SK-N-MC (cell line): ENCODE data around the gene CAPG.

ENCODE experiments used
- DNase-seq: peaks from one replicate; pipeline ENCODE4 v3.0.0-alpha.2; 2011; ENCODE audit warnings: low read depth, low spot score
- H3K27ac ChIP-seq: fragments of 200-600 bp; sonication (generic); 2 replicates; pipeline ENCODE4 v1.5.1; 2016; ENCODE audit warnings: mixed run types
- H3K36me3 ChIP-seq: fragments of 200-600 bp; sonication (generic); 2 replicates; pipeline ENCODE4 v1.6.1; 2017; ENCODE audit warnings: antibody characterized with exemption, low read length, mixed read lengths; ENCODE audit not compliant: insufficient read depth
- H3K4me3 ChIP-seq: fragments of 200-600 bp; sonication (generic); 2 replicates; pipeline ENCODE4 v1.5.1; 2016
- H3K9ac ChIP-seq: fragments of 200-600 bp; sonication (generic); 2 replicates; pipeline ENCODE4 v1.8.0; 2017; ENCODE audit warnings: mixed run types, mixed read lengths; ENCODE audit not compliant: insufficient read length
- H3K9me3 ChIP-seq: fragments of 200-600 bp; sonication (generic); 2 replicates; pipeline ENCODE4 v1.6.1; 2017; ENCODE audit warnings: low read depth, mild to moderate bottlenecking, antibody characterized with exemption, low read length, moderate library complexity, mixed read lengths
- EZH2 ChIP-seq: fragments of 200-600 bp; sonication (generic); IDR thresholded peaks from one replicate; pipeline ENCODE4 v1.6.1; 2017; ENCODE audit warnings: antibody characterized with exemption
- FOXP2 ChIP-seq: optimal IDR thresholded peaks from 2 replicates; pipeline ENCODE3; 2011; ENCODE audit warnings: mild to moderate bottlenecking, moderate library complexity; ENCODE audit not compliant: insufficient read depth; ENCODE audit errors: extremely low read length, control extremely low read depth
- POLR2AphosphoS5 ChIP-seq: IDR thresholded peaks from 2 replicates; pipeline ENCODE4 v1.6.1; 2012; ENCODE audit warnings: mild to moderate bottlenecking, low read depth, low read length, borderline replicate concordance

The CAPG gene

DNA sequence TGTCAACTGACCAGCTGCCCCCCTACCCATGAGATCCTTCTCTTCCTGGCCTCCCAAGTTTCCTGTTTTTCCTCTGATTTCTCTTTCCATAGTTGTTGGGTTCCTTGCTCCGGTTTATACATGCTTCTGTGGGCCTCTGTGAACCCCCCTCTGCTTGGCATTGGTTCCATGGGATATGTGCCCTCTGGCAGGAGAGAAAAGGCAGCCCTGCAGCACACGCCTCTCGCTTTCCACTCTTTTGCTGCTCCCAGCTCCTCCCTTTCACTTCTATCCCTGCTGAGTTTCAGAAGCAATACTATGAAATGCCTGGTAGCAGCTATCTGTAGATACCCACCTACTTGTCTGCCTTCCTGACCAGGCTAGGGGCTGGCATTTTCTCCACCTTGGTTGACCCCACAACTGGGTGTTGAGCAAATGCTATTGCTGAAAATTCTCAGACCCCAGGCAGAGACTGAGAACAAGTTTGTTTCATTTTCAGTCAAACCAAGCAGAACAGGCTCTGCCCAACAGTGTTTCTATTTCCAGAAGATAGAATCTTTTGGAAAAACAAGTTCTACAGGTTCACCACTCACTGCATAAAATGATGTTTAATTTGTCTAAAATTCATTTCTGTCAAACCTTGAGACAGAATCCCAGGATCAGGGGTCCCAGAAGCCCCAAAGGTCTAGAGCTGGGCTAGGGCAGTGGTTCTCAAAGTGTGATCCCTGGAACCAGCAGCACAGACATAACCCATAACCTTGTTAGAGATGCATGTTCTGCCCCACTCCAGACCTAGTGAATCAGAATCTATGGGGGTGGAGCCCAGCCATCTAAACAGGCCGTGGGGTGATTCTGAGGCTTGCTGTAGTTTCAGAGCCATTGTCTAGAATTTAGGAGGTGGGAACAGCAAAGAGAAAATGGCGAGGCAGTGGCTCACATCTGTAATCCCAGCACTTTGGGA lies 13.4 kb downstream of the CAPG start:
- Histone ChIP-seq H3K36me3 (no peaks in the 10 kb centered on the region), H3K9ac (no peak overlapping the region), H3K27ac (no peak overlapping the region), H3K9me3 (no peaks in the 10 kb centered on the region), H3K4me3 (no peak overlapping the region)
- no peak for TF ChIP-seq POLR2AphosphoS5
- TF ChIP-seq EZH2: no peak
- TF ChIP-seq FOXP2: no peak
- no peak for DNase-seq

- H3K27ac ChIP-seq: no peak overlapping the region
- no peak overlapping the region for H3K4me3 ChIP-seq
- TF ChIP-seq EZH2: no peak
- no peak for TF ChIP-seq POLR2AphosphoS5
- TF ChIP-seq FOXP2: no peak
- H3K36me3 ChIP-seq: no peaks in the 10 kb centered on the region
- H3K9ac ChIP-seq: no peak overlapping the region
- H3K9me3 ChIP-seq: no peaks in the 10 kb centered on the region
- DNase-seq: no peak
Measured at GRCh38 chr2:85395912-85396475, 14.2 kb downstream of the CAPG start.

- no peak overlapping the region for H3K27ac ChIP-seq
- no peak overlapping the region for H3K9ac ChIP-seq
- no peak overlapping the region for H3K4me3 ChIP-seq
- H3K9me3 ChIP-seq: no peaks in the 10 kb centered on the region
- H3K36me3 ChIP-seq: no peaks in the 10 kb centered on the region
- TF ChIP-seq EZH2 (no peak), FOXP2 (no peak), POLR2AphosphoS5 (no peak)
- DNase-seq: no peak
Measured at GRCh38 chr2:85394976-85395375, 15.2 kb downstream of the CAPG start.

GRCh38 chr2:85394261-85394681 lies 15.9 kb downstream of the CAPG start:
- TF ChIP-seq FOXP2 (no peak), EZH2 (no peak), POLR2AphosphoS5 (no peak)
- H3K27ac ChIP-seq: no peak overlapping the region
- no peaks in the 10 kb centered on the region for H3K9me3 ChIP-seq
- H3K4me3 ChIP-seq: no peak overlapping the region
- no peak overlapping the region for H3K9ac ChIP-seq
- DNase-seq: no peak
- no peaks in the 10 kb centered on the region for H3K36me3 ChIP-seq

DNA sequence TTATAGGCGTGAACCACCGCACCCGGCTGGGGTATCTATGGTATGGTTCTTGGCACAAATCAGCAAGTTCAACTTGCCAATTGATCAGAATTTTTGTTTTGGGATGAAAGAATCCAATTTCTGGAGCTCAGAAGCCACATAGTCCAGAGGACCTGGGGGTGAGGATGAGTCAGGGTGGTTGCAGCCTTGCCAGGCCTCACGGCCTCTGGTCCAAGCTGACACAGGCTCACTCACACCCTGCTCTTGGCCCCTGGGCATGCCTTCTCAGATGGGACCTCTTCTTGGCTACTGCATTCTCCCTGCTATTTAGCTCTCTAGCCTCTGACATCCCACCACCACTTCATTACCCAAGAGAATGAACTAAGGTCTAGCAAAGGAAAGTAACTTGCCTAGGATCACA lies 16.3 kb downstream of the CAPG start:
- Histone ChIP-seq H3K9ac (no peak overlapping the region), H3K27ac (no peak overlapping the region), H3K4me3 (no peak overlapping the region), H3K36me3 (no peaks in the 10 kb centered on the region), H3K9me3 (no peaks in the 10 kb centered on the region)
- DNase-seq: no peak
- no peak for TF ChIP-seq FOXP2
- no peak for TF ChIP-seq POLR2AphosphoS5
- no peak for TF ChIP-seq EZH2

DNA sequence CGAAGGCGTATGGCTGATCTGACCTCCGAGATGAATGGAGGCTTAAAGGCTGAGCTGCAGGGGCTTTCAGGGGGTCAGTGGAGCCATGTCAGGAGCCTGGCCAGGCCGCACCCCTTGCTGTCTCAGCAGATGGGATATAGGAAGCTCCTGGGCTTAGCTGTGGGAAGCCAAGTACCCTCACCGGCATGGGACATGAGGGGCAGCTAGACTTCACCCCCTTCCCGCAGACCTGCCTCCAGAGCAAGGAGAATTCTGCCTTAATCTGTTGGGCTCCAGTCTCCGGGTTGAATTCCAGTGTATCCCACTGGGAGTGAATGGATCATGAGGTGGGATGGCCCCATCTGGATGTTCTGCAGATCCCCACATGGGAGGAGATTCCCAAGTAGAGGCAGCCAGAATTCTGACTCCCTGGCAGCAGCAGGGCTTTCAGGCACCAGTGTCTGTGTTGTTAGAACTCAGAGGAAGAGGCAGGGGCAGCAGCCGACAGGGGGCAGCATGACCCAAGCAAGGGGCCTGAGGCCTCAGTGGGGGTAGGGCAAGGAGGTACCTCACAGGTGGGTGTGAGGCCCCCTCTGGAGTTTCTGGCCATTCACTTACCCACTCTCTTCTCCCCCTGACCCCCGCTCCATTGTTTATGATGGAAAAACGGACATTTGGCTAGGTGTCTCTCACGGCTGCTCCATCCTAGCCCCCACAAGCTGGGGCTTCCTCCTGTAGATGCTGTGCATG lies 19.1 kb downstream of the CAPG start:
- Histone ChIP-seq H3K4me3 (no peak overlapping the region), H3K9ac (no peak overlapping the region), H3K36me3 (peaks cover 4% of the 10 kb centered on the region; the same call in 1 of the 2 replicates), H3K27ac (no peak overlapping the region), H3K9me3 (no peaks in the 10 kb centered on the region)
- TF ChIP-seq FOXP2: no peak
- DNase-seq: no peak

GRCh38 chr2:85388878-85389538 lies 21.2 kb downstream of the CAPG start:
- Histone ChIP-seq H3K36me3 (peaks cover 4% of the 10 kb centered on the region; the same call in 1 of the 2 replicates), H3K4me3 (no peak overlapping the region), H3K27ac (no peak overlapping the region), H3K9ac (no peak overlapping the region), H3K9me3 (no peaks in the 10 kb centered on the region)
- no peak for DNase-seq
- no peak for TF ChIP-seq POLR2AphosphoS5
- no peak for TF ChIP-seq EZH2
- no peak for TF ChIP-seq FOXP2

DNA sequence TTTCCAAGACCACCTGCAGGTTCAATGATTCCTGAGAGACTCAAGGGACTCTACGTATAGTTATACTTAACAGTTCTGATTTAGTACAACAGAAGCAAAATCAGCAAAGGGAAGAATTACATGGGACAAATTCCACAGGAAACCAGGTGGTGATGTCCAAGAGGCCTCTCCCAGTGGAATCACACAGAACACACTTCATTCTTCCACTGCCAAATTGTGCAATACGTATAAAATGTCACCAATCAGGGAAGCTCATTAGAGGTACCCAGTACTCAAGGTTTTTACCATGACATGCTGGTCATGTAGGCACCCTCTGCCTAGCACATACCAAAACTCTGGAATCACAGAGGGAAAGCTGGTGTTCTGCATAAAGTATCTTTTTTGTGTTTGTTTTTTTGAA lies 22.4 kb downstream of the CAPG start:
- Histone ChIP-seq H3K4me3 (no peak overlapping the region), H3K27ac (no peak overlapping the region), H3K9me3 (no peaks in the 10 kb centered on the region), H3K9ac (no peak overlapping the region), H3K36me3 (peaks cover 4% of the 10 kb centered on the region; the same call in 1 of the 2 replicates)
- TF ChIP-seq FOXP2 (no peak), POLR2AphosphoS5 (no peak), EZH2 (no peak)
- no peak for DNase-seq
